Panc1 (cell line): ENCODE measurements around the gene AFDN. TPM values are rescaled to one million over a fixed set of nuclear protein-coding genes. Genes with fewer than 3 reads are reported as not detected.
A peak's percentile ranks its signal among the peaks of the same experiment; 100 is the strongest.

Experiments
- ATAC-seq: fragments of 200-7000 bp; cut with Tn5 transposase; 2 replicates; pipeline ENCODE4 v1.9.1; 2020; ENCODE audit warnings: mild to moderate bottlenecking, moderate library complexity
- BruUV-seq: library from RNA; stranded (reverse); fragments of 400-500 nt; replicated peaks from 2 replicates; lab custom pipeline; 2021; lab: Mats Ljungman, UMichigan
- CTCF ChIA-PET: fragments of 300-600 bp; sonication (Branson Sonifier 250); formaldehyde crosslinking; loops from one replicate; lab custom pipeline; 2022; ENCODE audit warnings: antibody characterized with exemption; lab: Charles Lee
- POLR2A ChIA-PET: fragments of 300-600 bp; sonication (Branson Sonifier 250); formaldehyde crosslinking; loops from one replicate; lab custom pipeline; 2022; ENCODE audit warnings: antibody characterized with exemption; lab: Charles Lee
- DNase-seq: peaks from one replicate; pipeline ENCODE4 v3.0.0-alpha.2; 2010; ENCODE audit warnings: low read depth, low spot score
- H3K27ac ChIP-seq: 2 replicates; pipeline ENCODE4 v1.5.1; 2011; ENCODE audit warnings: mild to moderate bottlenecking, low read length, inconsistent platforms
- H3K27me3 ChIP-seq: fragments of 200-500 bp; sonication (Bioruptor generic); 2 replicates; pipeline ENCODE4 v1.6.0; 2014; ENCODE audit warnings: low read length, inconsistent platforms; ENCODE audit not compliant: control insufficient read depth, insufficient read depth
- H3K36me3 ChIP-seq: fragments of 200-500 bp; sonication (Bioruptor generic); 2 replicates; pipeline ENCODE4 v1.5.1; 2014; ENCODE audit warnings: inconsistent platforms, mild to moderate bottlenecking, low read length, moderate library complexity; ENCODE audit not compliant: control insufficient read depth, insufficient read depth
- H3K4me1 ChIP-seq: 2 replicates; pipeline ENCODE4 v1.5.1; 2011; ENCODE audit warnings: inconsistent platforms, mild to moderate bottlenecking, low read length, moderate library complexity; ENCODE audit not compliant: control insufficient read depth, insufficient read depth
- H3K4me3 ChIP-seq, 2 experiments: 2 replicates each; pipeline ENCODE4 v1.5.1; 2011 to 2012; ENCODE audit warnings: low read depth in 2 of 2, low read length in 2 of 2, mild to moderate bottlenecking in 2 of 2, inconsistent platforms in 1 of 2, moderate library complexity in 1 of 2
- H3K9me3 ChIP-seq: fragments of 200-500 bp; sonication (Bioruptor generic); 2 replicates; pipeline ENCODE4 v1.5.1; 2014; ENCODE audit warnings: low read depth, mild to moderate bottlenecking, inconsistent platforms, low read length, moderate library complexity; ENCODE audit not compliant: control insufficient read depth, insufficient read depth
- CTCF ChIP-seq: fragments of 450-650 bp; IDR thresholded peaks from 2 replicates; pipeline ENCODE4 v1.5.1; 2017; ENCODE audit warnings: mild to moderate bottlenecking
- POLR2AphosphoS5 ChIP-seq: IDR thresholded peaks from 2 replicates; pipeline ENCODE4 v1.6.1; 2012; ENCODE audit warnings: mild to moderate bottlenecking, low read depth, low read length, moderate library complexity
- REST ChIP-seq, 2 experiments: IDR thresholded peaks; 2 replicates each; pipeline ENCODE4 v1.6.1; 2011 to 2012; ENCODE audit warnings: low read depth in 2 of 2, control low read depth in 1 of 2, low read length in 1 of 2, mild to moderate bottlenecking in 1 of 2, moderate library complexity in 1 of 2; ENCODE audit not compliant: insufficient read depth in 1 of 2
- SIN3A ChIP-seq: IDR thresholded peaks from 2 replicates; pipeline ENCODE4 v1.6.1; 2012; ENCODE audit warnings: low read depth, mild to moderate bottlenecking, low read length, moderate library complexity, borderline replicate concordance; ENCODE audit not compliant: insufficient read depth
- TCF7L2 ChIP-seq: IDR thresholded peaks from 2 replicates; pipeline ENCODE4 v1.6.1; 2011; ENCODE audit warnings: mild to moderate bottlenecking, low read depth, low read length, inconsistent platforms
- in situ Hi-C: cut with HindIII; loops from 2 replicates; pipeline ENCODE4 v1.10.0; 2016; ENCODE audit warnings: low sequenced_read_pairs, low pct_unique_long_range_greater_than_20kb
- intact Hi-C: fragments of 100-400 bp; cut with micrococcal nuclease; formaldehyde crosslinking; loops from one replicate; pipeline ENCODE4 v1.10.0; 2022; ENCODE audit not compliant: unreplicated experiment
- total RNA-seq: library from RNA; stranded (reverse); gene quantifications from one replicate; pipeline ENCODE4 v1.2.1, GENCODE V29; 2021; ENCODE audit not compliant: unreplicated experiment

AFDN gene
- total RNA-seq, 1 experiment from 2014 or later, result 143 TPM

- DNase-seq, result no peak
- in situ Hi-C loops, result no loop called here
- peak; percentile 51 for ATAC-seq
- TF ChIP-seq POLR2AphosphoS5 (no peak), CTCF (no peak), TCF7L2 (no peak), SIN3A (no peak), REST (IDR thresholded peaks at IDR 0.05; ENCODE audit: insufficient read depth in 1 of 2, low read depth in 2 of 2, low read length in 1 of 2) (no peak)
- Histone ChIP-seq H3K36me3 (no peaks in the 10 kb centered on the region), H3K9me3 (no peaks in the 10 kb centered on the region), H3K4me1 (peaks cover 68% of the 10 kb centered on the region), H3K27me3 (no peaks in the 10 kb centered on the region), H3K27ac (peak overlapping the region; percentile 69), H3K4me3 (no peak overlapping the region)
- BruUV-seq, result no TSS peak
- ChIA-PET POLR2A (interaction anchor here (1.4 kb wide), 1 partner anchor 13 kb away, joined by 3 read pairs; no protein-coding TSS in a partner anchor), CTCF (no interaction called here)
- intact Hi-C loops, result no loop called here
Measured at GRCh38 chr6:167846997-167847606, 20.4 kb downstream of the AFDN start.

GRCh38 chr6:167847936-167848335 lies 21.2 kb downstream of the AFDN start:
- BruUV-seq, result no TSS peak
- ChIA-PET CTCF (interaction anchor here (0.7 kb wide), 1 partner anchor 17 kb away, joined by 3 read pairs; no protein-coding TSS in a partner anchor), POLR2A (interaction anchor here (1.4 kb wide), 1 partner anchor 12 kb away, joined by 3 read pairs; no protein-coding TSS in a partner anchor)
- no peak for DNase-seq
- H3K27me3 ChIP-seq, result no peaks in the 10 kb centered on the region
- ATAC-seq, result 0 out of 2 replicates have a peak, but pooled peaks have one; percentile 9
- TF ChIP-seq POLR2AphosphoS5, result no peak
- no peak for TF ChIP-seq SIN3A
- no peak for TF ChIP-seq REST (IDR thresholded peaks at IDR 0.05; ENCODE audit: insufficient read depth in 1 of 2, low read depth in 2 of 2, low read length in 1 of 2)
- TF ChIP-seq TCF7L2, result no peak
- TF ChIP-seq CTCF, result no peak
- H3K36me3 ChIP-seq, result no peaks in the 10 kb centered on the region
- H3K9me3 ChIP-seq, result no peaks in the 10 kb centered on the region
- H3K4me3 ChIP-seq, result no peak overlapping the region
- peaks cover 71% of the 10 kb centered on the region for H3K4me1 ChIP-seq
- peak overlapping the region; percentile 69 for H3K27ac ChIP-seq
- intact Hi-C loops, result no loop called here
- in situ Hi-C loops, result no loop called here
